ENCODE data around the gene SEC16A.

DNA sequence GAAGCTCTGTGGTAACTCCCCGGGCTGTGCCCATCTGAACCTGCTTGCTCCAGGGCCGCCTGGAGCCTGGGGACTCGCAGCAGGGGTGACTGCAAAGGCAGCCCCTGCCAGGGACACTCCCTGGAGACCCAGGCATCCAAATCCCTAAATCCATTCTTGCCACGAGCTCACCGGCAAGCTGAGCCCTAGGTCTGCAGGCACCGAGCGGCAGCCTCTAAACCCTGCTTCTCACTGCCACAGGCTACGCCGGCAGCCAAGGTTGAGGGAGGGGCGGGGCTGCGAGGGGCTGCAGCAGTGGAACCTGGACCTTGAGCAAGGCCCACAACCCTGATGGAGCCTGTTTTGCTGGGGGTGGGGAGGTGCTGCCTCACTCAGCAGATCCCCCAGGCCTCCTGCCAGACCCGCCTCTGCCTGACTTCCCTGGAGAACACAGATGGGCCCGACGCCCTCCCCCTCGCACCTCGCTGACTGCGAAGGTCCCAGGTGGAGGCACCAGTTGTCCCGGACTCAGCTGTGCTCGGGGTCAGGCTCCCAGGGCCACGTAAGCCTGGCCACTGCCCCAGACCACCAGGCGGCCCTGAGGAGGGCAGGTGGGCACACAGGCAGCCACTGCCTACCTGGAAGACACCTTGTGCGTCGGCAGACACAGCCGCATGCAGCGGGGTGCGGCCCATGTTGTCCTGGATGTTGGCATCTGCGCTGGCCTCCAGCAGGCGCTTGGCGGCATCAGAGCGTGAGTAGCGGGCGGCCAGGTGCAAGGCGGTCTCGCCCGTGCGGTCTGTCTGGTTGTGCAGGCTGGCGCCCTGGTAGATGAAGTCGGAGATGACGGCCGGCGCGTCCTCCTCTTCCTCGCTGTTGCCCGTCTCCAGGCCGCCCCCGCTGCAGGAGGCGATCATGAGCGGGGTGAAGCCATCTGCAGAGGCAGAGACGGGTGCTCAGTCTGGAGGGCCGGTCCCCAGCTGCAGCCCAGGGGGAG, 17.4 kb upstream of the SEC16A start:
- TF ChIP-seq POLR2A (IDR thresholded peaks at IDR 0.05): no peak
- TF ChIP-seq, protein P1, sequence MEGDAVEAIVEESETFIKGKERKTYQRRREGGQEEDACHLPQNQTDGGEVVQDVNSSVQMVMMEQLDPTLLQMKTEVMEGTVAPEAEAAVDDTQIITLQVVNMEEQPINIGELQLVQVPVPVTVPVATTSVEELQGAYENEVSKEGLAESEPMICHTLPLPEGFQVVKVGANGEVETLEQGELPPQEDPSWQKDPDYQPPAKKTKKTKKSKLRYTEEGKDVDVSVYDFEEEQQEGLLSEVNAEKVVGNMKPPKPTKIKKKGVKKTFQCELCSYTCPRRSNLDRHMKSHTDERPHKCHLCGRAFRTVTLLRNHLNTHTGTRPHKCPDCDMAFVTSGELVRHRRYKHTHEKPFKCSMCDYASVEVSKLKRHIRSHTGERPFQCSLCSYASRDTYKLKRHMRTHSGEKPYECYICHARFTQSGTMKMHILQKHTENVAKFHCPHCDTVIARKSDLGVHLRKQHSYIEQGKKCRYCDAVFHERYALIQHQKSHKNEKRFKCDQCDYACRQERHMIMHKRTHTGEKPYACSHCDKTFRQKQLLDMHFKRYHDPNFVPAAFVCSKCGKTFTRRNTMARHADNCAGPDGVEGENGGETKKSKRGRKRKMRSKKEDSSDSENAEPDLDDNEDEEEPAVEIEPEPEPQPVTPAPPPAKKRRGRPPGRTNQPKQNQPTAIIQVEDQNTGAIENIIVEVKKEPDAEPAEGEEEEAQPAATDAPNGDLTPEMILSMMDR (IDR thresholded peaks at IDR 0.05): no peak
